RPMI7951 (cell line): ENCODE measurements around the gene DIP2C. TPM values are rescaled to one million over a fixed set of nuclear protein-coding genes. Genes with fewer than 3 reads are reported as not detected.

ENCODE experiments used
- DNase-seq: peaks from one replicate; pipeline ENCODE4 v3.0.0-alpha.2; 2012; ENCODE audit warnings: low read depth
- total RNA-seq: library from RNA; depleted of rRNA; stranded (reverse); fragments of >200 nt; shearing (Covaris generic); gene quantifications from 2 replicates; pipeline ENCODE4 v1.2.3, GENCODE V29; 2014

Gene DIP2C
- total RNA-seq, 1 experiment from 2014 or later: 7.0 TPM

DNA sequence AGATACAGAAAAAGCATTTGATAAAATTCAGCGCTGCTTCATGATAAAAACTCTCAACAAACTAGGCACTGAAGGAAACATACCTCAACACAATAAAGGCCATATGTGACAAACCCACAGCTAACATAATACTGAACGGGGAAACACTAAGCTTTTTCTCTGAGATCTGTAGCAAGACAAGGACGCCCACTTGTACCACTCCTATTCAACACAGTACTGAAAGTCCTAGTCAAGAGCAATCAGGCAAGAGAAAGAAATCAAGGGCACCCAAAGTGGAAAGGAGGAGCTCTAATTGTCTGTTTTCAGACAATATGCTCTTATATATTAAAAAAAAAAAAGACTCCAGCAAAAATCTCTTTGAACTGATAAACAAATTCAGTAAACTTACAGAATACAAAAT lies 13.3 kb downstream of the DIP2C start:
- DNase-seq: no peak

- DNase-seq: no peak
Measured at GRCh38 chr10:675532-675931, 13.9 kb downstream of the DIP2C start.

GRCh38 chr10:673492-673891 lies 16.0 kb downstream of the DIP2C start:
- DNase-seq: no peak

DNA sequence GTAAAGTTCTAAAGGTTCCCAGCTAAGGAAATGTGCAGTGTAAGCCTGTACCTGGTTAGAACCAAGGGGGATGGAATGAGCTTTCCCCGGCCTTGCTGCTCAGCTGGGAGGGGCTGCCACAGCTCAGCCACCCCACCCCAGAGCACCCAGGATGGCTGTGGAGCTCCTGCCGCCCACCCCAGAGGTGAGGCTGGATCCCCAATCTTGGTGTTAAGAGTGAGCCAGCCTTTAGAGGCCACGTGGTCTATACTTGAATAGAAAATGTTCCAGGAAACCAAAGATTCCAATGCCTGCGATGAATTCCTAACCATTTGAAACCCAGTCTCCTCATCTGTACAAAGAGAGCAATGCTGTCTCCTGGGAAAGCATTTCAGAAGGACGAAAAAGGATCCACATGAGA lies 16.5 kb downstream of the DIP2C start:
- DNase-seq: no peak

- no peak for DNase-seq
Measured at GRCh38 chr10:672203-672602, 17.3 kb downstream of the DIP2C start.

DNA sequence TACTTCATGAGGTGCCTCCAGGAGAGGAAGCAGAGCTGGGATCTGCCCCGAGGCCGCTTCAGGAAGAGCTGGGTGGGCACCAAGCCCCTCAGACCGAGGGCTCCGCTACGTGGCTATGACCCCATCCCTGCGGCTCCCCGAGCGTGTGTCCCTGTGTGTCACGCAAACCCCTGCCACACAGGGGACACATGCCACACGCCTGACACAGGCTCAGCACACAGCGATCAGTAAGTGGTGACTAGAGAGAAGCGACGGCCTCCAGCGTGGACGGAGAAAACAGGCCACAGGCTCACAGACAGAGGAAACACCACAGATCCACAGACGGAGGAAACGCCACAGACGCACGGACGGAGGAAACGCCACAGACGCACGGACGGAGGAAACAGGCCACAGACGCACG lies 18.5 kb downstream of the DIP2C start:
- DNase-seq: no peak

- DNase-seq: no peak
Measured at GRCh38 chr10:670038-670437, 19.4 kb downstream of the DIP2C start.

DNA sequence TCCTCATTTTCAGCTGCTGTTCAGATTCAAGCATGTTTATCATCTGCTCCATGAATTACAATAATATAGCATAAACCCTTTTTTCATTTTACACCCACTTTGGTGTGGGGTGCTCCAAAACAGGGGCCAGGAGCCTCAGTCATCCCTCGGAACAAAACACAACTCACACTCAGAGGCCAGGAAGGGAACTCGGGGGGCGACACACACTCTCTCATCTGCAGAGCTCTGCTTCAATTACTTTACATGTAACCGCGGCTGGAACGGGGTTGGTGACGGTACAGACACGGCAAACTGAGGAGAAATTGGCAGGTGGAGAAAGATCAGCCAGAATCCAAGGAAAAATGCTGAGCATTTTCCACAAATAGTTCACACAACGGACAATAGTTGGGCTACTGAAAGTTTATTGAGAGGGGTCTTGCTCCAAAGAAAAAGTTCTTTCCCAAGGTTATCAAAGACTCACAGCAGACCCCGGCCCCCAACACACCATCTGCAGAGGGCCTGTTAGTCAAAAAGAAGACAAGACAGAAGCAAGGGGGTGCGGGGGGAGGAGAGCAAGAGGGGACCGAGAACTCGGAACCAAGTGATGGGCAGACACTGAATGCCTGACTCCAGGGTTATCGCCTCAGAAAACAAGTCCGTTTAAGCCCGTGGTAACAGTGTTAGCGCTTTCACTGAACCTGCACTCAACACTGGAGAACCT lies 20.5 kb downstream of the DIP2C start:
- no peak for DNase-seq

GRCh38 chr10:667602-668143 lies 21.8 kb downstream of the DIP2C start:
- DNase-seq: no peak

DNA sequence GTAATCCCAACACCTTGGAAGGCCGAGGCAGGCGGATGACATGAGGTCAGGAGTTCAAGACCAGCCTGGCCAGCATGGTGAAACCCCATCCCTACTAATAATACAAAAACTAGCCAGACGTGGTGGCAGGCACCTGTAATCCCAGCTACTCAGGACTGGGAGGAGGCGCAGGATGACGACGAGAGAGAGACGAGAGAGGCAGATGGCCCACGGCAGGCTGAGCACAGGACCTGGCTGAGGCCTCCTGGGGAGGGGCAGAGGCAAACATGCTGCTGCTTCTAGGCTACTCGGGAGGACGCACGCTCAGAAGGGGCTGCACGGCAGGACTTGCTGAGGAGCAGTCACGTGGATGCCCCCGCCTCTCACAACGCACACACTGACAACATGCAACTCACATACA lies 22.4 kb downstream of the DIP2C start:
- no peak for DNase-seq

DNA sequence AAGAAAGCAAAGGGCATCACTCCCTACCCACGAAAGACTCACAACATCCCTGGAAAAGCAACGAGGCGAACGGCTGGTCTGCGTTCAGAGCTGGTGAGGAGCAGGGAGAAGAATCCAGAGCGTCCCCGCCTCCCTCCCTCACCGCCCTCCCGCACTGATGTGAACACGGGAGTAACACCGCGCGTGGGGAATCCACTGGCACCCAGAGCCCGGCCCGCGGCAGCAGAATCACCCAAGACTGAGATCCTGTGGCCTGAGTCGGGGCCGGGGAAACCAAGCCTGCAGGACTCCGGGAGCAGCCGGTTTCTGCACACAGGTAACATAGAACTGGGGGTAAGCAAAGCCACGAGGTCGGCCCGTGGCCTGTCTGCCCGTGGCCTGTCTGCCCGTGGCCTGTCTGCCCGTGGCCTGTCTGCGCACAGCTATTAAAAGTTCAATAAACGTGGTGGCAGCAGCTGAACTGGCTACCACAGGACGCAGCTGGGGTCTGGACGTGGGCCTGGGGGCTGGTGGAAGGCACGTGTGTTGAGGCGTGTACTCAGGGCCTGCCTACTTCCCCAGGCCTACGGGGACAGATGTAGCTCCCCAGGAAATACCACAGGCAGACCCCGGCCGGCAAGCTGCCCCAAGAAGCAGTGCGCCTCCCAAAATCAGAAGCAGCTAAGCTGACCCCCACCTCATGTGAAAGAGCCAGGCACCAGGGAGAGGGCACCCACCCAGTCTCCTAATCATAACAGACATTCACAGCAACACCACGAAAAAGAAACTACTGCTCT lies 23.0 kb downstream of the DIP2C start:
- DNase-seq: no peak

DNA sequence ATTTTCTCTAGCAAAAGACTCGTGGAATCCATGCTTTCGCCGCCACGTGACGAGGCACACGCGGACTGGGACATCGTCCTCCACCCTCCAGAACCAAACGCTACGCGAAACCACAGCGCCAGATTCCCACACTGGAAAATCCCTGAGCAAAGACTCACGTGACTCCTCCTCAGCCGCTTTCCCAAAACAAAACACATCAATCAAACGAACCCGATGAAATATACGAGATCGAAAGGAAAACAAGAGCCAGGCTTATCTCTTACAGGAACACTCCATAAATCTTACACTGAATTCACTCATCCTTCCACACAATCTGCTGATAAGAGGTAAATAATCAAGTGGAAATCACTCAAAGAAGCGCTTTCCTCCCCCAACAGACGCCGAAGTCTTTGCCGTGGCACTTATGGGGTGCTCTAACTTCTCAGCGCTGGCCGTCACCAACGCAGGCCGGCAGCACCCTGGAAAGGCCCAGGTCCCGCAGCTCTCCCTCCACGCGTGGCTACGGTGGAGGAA lies 23.8 kb downstream of the DIP2C start:
- peak; percentile 89 for DNase-seq

- DNase-seq: no peak
Measured at GRCh38 chr10:664893-665292, 24.6 kb downstream of the DIP2C start.

- no peak for DNase-seq
Measured at GRCh38 chr10:664301-664700, 25.2 kb downstream of the DIP2C start.

DNA sequence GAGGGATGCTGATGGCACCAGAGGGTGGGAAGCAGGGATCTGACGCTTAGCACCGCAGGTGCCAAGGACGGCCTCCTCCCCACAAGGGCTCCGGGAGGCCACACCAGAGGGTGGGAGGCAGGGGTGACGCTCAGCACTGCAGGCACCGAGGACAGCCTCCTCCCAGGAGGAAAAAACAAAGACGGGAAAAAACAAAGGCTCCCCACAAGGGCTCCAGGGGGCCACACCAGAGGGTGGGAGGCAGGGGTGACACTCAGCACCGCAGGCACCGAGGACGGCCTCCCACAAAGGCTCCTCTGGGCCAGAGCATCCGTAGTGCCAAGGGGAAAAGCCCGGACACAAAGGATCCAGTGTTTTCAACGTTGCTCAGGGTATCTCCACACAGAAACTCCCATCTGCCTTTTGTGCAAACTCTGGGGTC lies 25.6 kb downstream of the DIP2C start:
- DNase-seq: no peak

DNA sequence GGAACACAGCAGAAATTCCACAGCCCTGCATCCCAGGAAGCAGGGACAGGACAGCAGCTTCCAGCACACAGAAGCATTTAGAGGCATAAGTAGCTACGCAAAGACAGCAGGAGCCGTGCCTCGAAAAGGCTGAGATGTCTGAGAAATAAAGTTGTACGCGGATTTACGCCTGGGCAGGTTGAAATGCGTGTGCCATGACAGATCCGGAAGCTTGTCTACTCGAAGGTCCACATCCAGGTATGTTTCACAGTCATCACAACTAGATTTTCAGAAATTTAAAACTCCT lies 26.1 kb downstream of the DIP2C start:
- DNase-seq: no peak

DNA sequence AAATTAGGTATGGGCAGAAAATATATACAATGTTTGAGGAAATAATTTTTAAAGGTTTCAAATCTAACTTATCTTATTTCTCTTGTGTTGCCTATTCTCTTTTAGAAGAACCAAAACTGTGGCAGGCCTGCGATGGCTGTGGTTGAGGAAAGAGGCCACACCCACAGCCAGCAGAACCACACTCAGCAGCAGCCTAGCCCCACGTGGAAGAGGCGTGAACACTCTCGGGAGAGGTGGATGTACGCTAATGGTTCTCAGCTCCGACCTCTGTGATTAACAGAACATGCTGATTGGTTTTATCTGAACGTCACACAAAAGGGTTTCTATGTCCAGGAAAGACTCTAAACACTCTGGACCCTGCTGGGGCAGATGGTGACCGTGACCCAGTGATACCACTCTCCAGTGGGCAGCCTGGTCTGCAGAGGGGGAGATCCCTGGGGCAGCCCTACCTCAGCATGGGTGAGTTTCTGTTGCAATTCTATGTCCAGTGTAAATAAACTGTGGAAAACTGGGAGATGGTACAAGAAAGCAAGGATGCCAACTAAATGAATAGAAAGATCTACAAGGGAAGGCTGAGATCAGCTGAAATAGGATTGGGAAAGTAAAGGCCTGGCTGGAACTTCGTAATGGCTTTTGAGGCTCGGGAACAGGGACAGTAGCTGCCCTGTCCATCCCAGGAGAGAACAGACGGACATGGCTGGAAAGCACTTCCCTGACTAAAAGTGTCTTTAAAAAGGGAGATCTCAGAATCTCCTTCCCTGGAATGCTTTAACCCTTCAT lies 26.6 kb downstream of the DIP2C start:
- DNase-seq: no peak

- no peak for DNase-seq
Measured at GRCh38 chr10:662223-662605, 27.3 kb downstream of the DIP2C start.

- no peak for DNase-seq
Measured at GRCh38 chr10:661597-662222, 27.8 kb downstream of the DIP2C start.

DNA sequence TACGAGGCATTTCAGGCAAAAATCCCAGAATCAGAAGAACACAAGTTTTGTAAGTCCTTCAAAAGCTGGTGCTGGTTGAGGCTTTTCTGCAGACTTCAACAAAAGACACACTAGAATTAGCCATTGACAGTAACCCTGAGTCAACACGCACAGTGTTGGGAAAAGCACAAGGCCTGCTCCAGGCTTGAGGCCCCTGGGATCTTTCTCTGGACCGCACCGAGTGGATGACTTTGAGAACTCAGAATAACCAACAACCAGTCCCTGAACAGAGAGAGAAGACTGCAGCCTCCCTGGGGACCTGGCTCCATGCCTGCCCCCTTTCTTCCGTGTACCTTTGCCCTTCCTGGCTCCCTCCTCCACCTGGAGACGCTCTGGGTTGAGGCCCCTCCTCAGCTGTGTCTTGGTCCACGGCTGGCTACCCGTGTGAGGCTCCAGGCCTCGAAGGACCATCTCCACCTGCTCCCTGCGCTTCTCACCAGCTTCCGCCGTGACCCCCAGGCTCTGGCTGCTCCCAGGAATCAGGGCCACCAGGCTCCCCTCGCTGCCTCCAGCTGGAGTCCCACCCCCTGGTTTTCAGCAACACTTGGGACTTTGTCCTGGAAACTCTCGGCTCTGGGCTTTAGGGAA lies 28.4 kb downstream of the DIP2C start:
- no peak for DNase-seq

DNA sequence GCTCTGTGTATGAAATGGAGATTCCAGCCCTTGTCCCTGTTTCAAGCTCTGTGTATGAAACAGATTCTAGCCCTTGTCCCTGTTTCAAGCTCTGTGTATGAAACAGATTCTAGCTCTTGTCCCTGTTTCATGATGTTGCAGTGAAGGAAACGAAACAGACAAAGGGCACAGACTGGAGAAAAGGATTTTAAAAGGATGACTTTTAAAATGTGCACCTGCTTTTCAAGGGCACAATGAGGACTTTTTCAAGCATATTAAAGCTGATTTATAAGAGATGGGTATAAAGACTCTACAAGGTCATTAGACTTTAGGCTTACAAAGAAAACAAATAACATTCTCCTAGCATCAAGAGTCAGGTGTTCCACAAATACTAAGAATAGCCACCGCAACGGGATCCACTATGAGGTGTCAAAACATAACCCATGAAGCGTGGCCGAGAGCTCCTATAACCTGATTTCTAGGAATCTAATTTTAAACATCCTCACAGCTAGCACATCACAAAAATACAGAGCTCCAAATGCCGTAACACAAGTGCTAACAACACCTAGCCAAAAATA lies 29.0 kb downstream of the DIP2C start:
- no peak for DNase-seq
